Psoas muscle (tissue), 8 donors: Measurements from ENCODE around the gene CIAO2B. TPM values are rescaled to one million over a fixed set of nuclear protein-coding genes. Genes with fewer than 3 reads are reported as not detected.
"Not testable (repeated sequence)": the region's sequence is repeated elsewhere in the genome, so short reads cannot be mapped to it uniquely, and the experiment has no call there.

Experiments
- ATAC-seq, 4 donors: fragments of 200-7000 bp; cut with Tn5 transposase; one replicate each; pipeline ENCODE4 v1.9.1; 2020; ENCODE audit warnings: moderate library complexity in 3 of 4, mild to moderate bottlenecking in 2 of 4
- DNase-seq, 2 donors: peaks; one replicate each; pipeline ENCODE4 v3.0.0-alpha.2; 2020
- H3K27ac ChIP-seq: fragments of 200-600 bp; one replicate; pipeline ENCODE4 v1.8.0; 2022
- H3K27me3 ChIP-seq, 3 donors: fragments of 200-600 bp in 1 of 3; one replicate each; pipeline versions ENCODE4 v1.6.1 to v1.8.0; 2013 to 2022; ENCODE audit warnings: low read length in 2 of 3, mild to moderate bottlenecking in 2 of 3, moderate library complexity in 1 of 3; ENCODE audit not compliant: insufficient read depth in 3 of 3
- H3K36me3 ChIP-seq, 2 donors: fragments of 200-600 bp in 1 of 2; one replicate each; pipeline versions ENCODE4 v1.6.1 to v1.8.0; 2013 to 2022; ENCODE audit warnings: low read depth in 1 of 2, mild to moderate bottlenecking in 1 of 2, moderate library complexity in 1 of 2; ENCODE audit not compliant: insufficient read depth in 1 of 2
- H3K4me1 ChIP-seq: fragments of 200-600 bp; one replicate; pipeline ENCODE4 v1.8.0; 2022
- H3K4me3 ChIP-seq: fragments of 200-600 bp; one replicate; pipeline ENCODE4 v1.8.0; 2022; ENCODE audit warnings: mild to moderate bottlenecking
- H3K9me3 ChIP-seq: fragments of 200-600 bp; one replicate; pipeline ENCODE4 v1.8.0; 2022
- CTCF ChIP-seq: fragments of 200-600 bp; IDR thresholded peaks from one replicate; pipeline ENCODE4 v1.8.0; 2022; ENCODE audit warnings: antibody characterized with exemption
- WGBS, 3 donors: extraction: QIAGEN DNeasy Blood & Tissue Kit; methylation state at CpG; one replicate each; pipeline versions ENCODE4 v1.1.6 to v1.1.7; 2013; 5-methylcytosine and 5-hydroxymethylcytosine counted together
- intact Hi-C, 2 donors: fragments of 100-400 bp; cut with DNase I; formaldehyde crosslinking; loops; one replicate each; pipeline versions ENCODE4 v1.11.0 to v1.14.2; 2022
- polyA plus RNA-seq, 3 donors: library from polyadenylated mRNA; stranded (reverse); fragments of 200-250 nt; gene quantifications; one replicate each; pipeline ENCODE4 v1.2.3, GENCODE V29; 2013
- total RNA-seq, 4 donors: library from RNA; stranded (reverse); fragmentation: NEBNext Ultra II Directional in 2 of 4; extraction: Animal tissue kit (Norgen Biotek cat#: 25700) in 2 of 4; gene quantifications; one replicate each; pipeline versions ENCODE4 v1.2.1 to v1.2.4, GENCODE V29; 2021 to 2023
- donor health status: healthy with polysubstance abuse.
- donor health status: DM: no; HTN: no; CAD: no; lungs with moderate emphysema.
- donor health status: Bipolar disorder and iron deficiency.
- donor health status: healthy.
- donor health status: DM: yes; HTN: yes; CAD: no.
- donor health status: DM: no; HTN: no; CAD: no.
- donor health status: DM: no; HTN: no; CAD: no.
- donor health status: DM: yes; HTN: yes; CAD: no.

Gene CIAO2B
- total and polyA plus RNA-seq, 7 donors, result 145 to 818 (median 346) TPM

- peak overlapping the region; percentile 91 for H3K27ac ChIP-seq
- H3K4me3 ChIP-seq, result peak overlapping the region; percentile 91
- H3K9me3 ChIP-seq, result no peaks in the 10 kb centered on the region
- 69 to 83% (median 77%) methylated on average over 4 of the region's 4 CpGs for WGBS, 3 donors
- ATAC-seq (no peak), DNase-seq (peak in 1 of 2 donors; percentile 22)
- TF ChIP-seq CTCF, result no peak
- peaks cover 26% of the 10 kb centered on the region for H3K4me1 ChIP-seq
- peaks cover 0 to 67% of the 10 kb centered on the region in 2 donors for H3K36me3 ChIP-seq
- H3K27me3 ChIP-seq, result no peaks in the 10 kb centered on the region
- intact Hi-C loops, result no loop called here
Observed at GRCh38 chr16:66936889-66937554, 2.8 kb upstream of the CIAO2B start.

GRCh38 chr16:66936462-66936861 is 2.3 kb upstream of the CIAO2B start:
- intact Hi-C loops, result no loop called here
- H3K4me1 ChIP-seq, result peaks cover 28% of the 10 kb centered on the region
- H3K4me3 ChIP-seq, result peak overlapping the region; percentile 91
- H3K27ac ChIP-seq, result peak overlapping the region; percentile 91
- H3K27me3 ChIP-seq, result no peaks in the 10 kb centered on the region
- ATAC-seq, result no peak
- no peak for TF ChIP-seq CTCF
- 55 to 69% (median 56%) methylated on average over 6 of the region's 6 CpGs for WGBS, 3 donors
- no peaks in the 10 kb centered on the region for H3K9me3 ChIP-seq
- peak in 1 of 2 donors; percentile 10 for DNase-seq
- H3K36me3 ChIP-seq, result peaks cover 0 to 65% of the 10 kb centered on the region in 2 donors

GRCh38 chr16:66935314-66936011 is 1.3 kb upstream of the CIAO2B start, which contains the start of gene CES2:
CES2 (plus strand) TSS chr16:66935516; CDS start chr16:66935636, 120 bp downstream.
- H3K9me3 ChIP-seq, result no peaks in the 10 kb centered on the region
- no peak for TF ChIP-seq CTCF
- peaks cover 30% of the 10 kb centered on the region for H3K4me1 ChIP-seq
- H3K4me3 ChIP-seq, result peak within 1 kb of the TSS; percentile 91
- ATAC-seq, result peak; percentile 41 to 71 (median 64)
- H3K27ac ChIP-seq, result peak within 1 kb of the TSS; percentile 91
- peaks cover 0 to 55% of the 10 kb centered on the region in 2 donors for H3K36me3 ChIP-seq
- intact Hi-C loops, result no loop called here
- H3K27me3 ChIP-seq, result no peaks in the 10 kb centered on the region
- 17 to 22% (median 20%) methylated on average over 39 to 44 of the region's 44 CpGs for WGBS, 3 donors
- peak; percentile 58 to 79 for DNase-seq

- peaks cover 0 to 49% of the 10 kb centered on the region in 2 donors for H3K36me3 ChIP-seq
- ATAC-seq, result peak in 2 of 4 donors; percentile 0 to 1
- intact Hi-C loops, result loop anchor here in 1 of 2 donors (5.0 kb wide), 1 partner anchor 38 kb away; no protein-coding TSS in a partner anchor
- H3K4me1 ChIP-seq, result peaks cover 36% of the 10 kb centered on the region
- H3K27ac ChIP-seq, result peak overlapping the region; percentile 91
- 0 to 1% (median 0%) methylated on average over 15 to 19 of the region's 24 CpGs for WGBS, 3 donors
- DNase-seq, H3K27me3 ChIP-seq, H3K9me3 ChIP-seq: not testable (repeated sequence)
- H3K4me3 ChIP-seq, result peak overlapping the region; percentile 91
Observed at GRCh38 chr16:66934839-66935313, 674 bp upstream of the CIAO2B start.

GRCh38 chr16:66933776-66934137 is 445 bp downstream of the CIAO2B start:
- Histone ChIP-seq H3K27ac (peak overlapping the region; percentile 91), H3K27me3 (no peaks in the 10 kb centered on the region), H3K9me3 (no peaks in the 10 kb centered on the region), H3K36me3 (peaks cover 0 to 38% of the 10 kb centered on the region in 2 donors), H3K4me3 (peak overlapping the region; percentile 91), H3K4me1 (peaks cover 47% of the 10 kb centered on the region)
- DNase-seq (no peak), ATAC-seq (peak; percentile 1 to 7 (median 5))
- intact Hi-C loops, result loop anchor here in 1 of 2 donors (5.0 kb wide), 1 partner anchor 36 kb away; no protein-coding TSS in a partner anchor
- TF ChIP-seq CTCF, result no peak
- 1 to 2% (median 2%) methylated on average over 12 of the region's 12 CpGs for WGBS, 3 donors
